ENCODE data around the gene C2orf81. TPM values are rescaled to one million over a fixed set of nuclear protein-coding genes. Genes with fewer than 3 reads are reported as not detected.

C2orf81 gene
- polyA plus RNA-seq, 1 of the 3 experiments (the other 2 are of a cell fraction): 2.5 TPM

GRCh38 chr2:74417197-74417596 is 4.2 kb downstream of the C2orf81 start:
- CTCF ChIA-PET: no interaction called here
- 80% methylated on average over 1 of the region's 3 CpGs for WGBS (ENCODE audit: low lambda C conversion rate)

More at GRCh38 chr2:74417197-74417596, 4.2 kb downstream of the C2orf81 start:
- TF ChIP-seq FOSL2 (IDR thresholded peaks at IDR 0.05; ENCODE audit: borderline replicate concordance, low read depth): no peak
- TF ChIP-seq ZBTB33 (IDR thresholded peaks at IDR 0.05; ENCODE audit: borderline replicate concordance, low read depth): no peak
- no peak for TF ChIP-seq REST (IDR thresholded peaks at IDR 0.05; ENCODE audit: low read depth, low read length)
- TF ChIP-seq EZH2phosphoT487 (IDR thresholded peaks at IDR 0.05; ENCODE audit: borderline replicate concordance, low read depth): no peak
- TF ChIP-seq NFIC (IDR thresholded peaks at IDR 0.05; ENCODE audit: borderline replicate concordance): no peak
- no peak for TF ChIP-seq FOXM1 (IDR thresholded peaks at IDR 0.05; ENCODE audit: low read depth)
- TF ChIP-seq RFX5 (IDR thresholded peaks at IDR 0.05; ENCODE audit: low read length): no peak
- TF ChIP-seq TEAD4 (IDR thresholded peaks at IDR 0.05; ENCODE audit: borderline replicate concordance, insufficient read depth): no peak
- no peak for TF ChIP-seq MXI1 (IDR thresholded peaks at IDR 0.05; ENCODE audit: low read depth, low read length)
- TF ChIP-seq RXRA (IDR thresholded peaks at IDR 0.05; ENCODE audit: borderline replicate concordance, low read depth): no peak
- no peak for TF ChIP-seq TCF12 (IDR thresholded peaks at IDR 0.05)
- H3K9me3 ChIP-seq: no peaks in the 10 kb centered on the region
- POLR2A ChIA-PET: no interaction called here
- no peaks in the 10 kb centered on the region for H3K9me2 ChIP-seq
- H3F3A ChIP-seq (replicated peaks; ENCODE audit: insufficient read depth): peaks cover 4% of the 10 kb centered on the region
- H3K4me2 ChIP-seq: no peak overlapping the region
- no peak overlapping the region for H2AFZ ChIP-seq (ENCODE audit: low read depth)
- no peak overlapping the region for H3K4me3 ChIP-seq (ENCODE audit: low read depth in 2 of 2, low read length in 1 of 2)
- no peak overlapping the region for H3K9ac ChIP-seq
- no peaks in the 10 kb centered on the region for H3K27me3 ChIP-seq (ENCODE audit: insufficient read depth)
- no peaks in the 10 kb centered on the region for H3K36me3 ChIP-seq (replicated peaks in 1 of 2; ENCODE audit: control insufficient read depth in 1 of 2, insufficient read depth in 2 of 2, low read length in 1 of 2)
- DNase-seq: peak; percentile 16
- peaks cover 0 to 4% of the 10 kb centered on the region in 2 experiments; a peak in 1 of 4 replicates for H3K4me1 ChIP-seq (ENCODE audit: control insufficient read depth in 1 of 2, insufficient read depth in 2 of 2, low read depth in 1 of 2, low read length in 1 of 2)
- H4K20me1 ChIP-seq (ENCODE audit: insufficient read depth): no peaks in the 10 kb centered on the region
- no peaks in the 10 kb centered on the region for H3K79me2 ChIP-seq (ENCODE audit: insufficient read depth)
- no peak overlapping the region for H3K27ac ChIP-seq (ENCODE audit: low read depth in 2 of 2, low read length in 1 of 2)
